Measurements from ENCODE around the gene ELMO1.

- TF ChIP-seq SREBF2 (IDR thresholded peaks at IDR 0.05) (no peak), BCL3 (IDR thresholded peaks at IDR 0.05) (no peak), TFCP2L1 (CRISPR knock-in tag; IDR thresholded peaks at IDR 0.05) (no peak), TP53 (CRISPR knock-in tag; IDR thresholded peaks at IDR 0.05) (no peak), SMC3 (IDR thresholded peaks at IDR 0.05) (no peak), RAD21 (conservative IDR thresholded peaks at IDR 0.05 in 1 of 2, IDR thresholded peaks at IDR 0.05 in 1 of 2) (no peak), CTCF (IDR thresholded peaks at IDR 0.05) (no peak)
Measured at GRCh38 chr7:37290731-37291130, 157.9 kb downstream of the ELMO1 start.

Data from A549 (cell line).